ENCODE measurements around the gene OVAAL. TPM values are rescaled to one million over a fixed set of nuclear protein-coding genes. Genes with fewer than 3 reads are reported as not detected.

The OVAAL gene
- total RNA-seq, 1 donor, result not detected

DNA sequence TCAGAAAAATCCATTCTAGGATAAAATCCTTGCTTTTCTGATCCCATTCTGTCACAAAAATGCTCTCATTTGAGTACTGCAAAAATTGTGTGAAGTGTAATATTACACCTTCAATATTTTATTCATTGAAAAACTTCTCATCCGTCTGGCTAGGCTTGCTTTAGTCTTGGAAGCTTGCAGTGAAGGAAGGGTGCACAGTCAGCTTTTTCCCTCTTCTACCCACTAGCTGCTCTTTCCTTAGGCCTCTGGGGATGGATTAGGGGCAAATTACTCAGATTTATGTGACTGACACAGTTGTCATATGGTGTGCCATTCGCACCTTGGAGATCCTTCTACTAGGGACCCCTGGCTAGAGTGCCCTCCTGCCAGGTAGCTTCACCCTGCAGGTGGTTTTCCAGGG, 32.1 kb downstream of the OVAAL start:
- TF ChIP-seq, protein P1, sequence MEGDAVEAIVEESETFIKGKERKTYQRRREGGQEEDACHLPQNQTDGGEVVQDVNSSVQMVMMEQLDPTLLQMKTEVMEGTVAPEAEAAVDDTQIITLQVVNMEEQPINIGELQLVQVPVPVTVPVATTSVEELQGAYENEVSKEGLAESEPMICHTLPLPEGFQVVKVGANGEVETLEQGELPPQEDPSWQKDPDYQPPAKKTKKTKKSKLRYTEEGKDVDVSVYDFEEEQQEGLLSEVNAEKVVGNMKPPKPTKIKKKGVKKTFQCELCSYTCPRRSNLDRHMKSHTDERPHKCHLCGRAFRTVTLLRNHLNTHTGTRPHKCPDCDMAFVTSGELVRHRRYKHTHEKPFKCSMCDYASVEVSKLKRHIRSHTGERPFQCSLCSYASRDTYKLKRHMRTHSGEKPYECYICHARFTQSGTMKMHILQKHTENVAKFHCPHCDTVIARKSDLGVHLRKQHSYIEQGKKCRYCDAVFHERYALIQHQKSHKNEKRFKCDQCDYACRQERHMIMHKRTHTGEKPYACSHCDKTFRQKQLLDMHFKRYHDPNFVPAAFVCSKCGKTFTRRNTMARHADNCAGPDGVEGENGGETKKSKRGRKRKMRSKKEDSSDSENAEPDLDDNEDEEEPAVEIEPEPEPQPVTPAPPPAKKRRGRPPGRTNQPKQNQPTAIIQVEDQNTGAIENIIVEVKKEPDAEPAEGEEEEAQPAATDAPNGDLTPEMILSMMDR (IDR thresholded peaks at IDR 0.05; ENCODE audit: insufficient read depth, low read length), result no peak
- H3K4me3 ChIP-seq (ENCODE audit: low read depth, low read length), result no peak overlapping the region
- DNase-seq (ENCODE audit: low read depth), result no peak

DNA sequence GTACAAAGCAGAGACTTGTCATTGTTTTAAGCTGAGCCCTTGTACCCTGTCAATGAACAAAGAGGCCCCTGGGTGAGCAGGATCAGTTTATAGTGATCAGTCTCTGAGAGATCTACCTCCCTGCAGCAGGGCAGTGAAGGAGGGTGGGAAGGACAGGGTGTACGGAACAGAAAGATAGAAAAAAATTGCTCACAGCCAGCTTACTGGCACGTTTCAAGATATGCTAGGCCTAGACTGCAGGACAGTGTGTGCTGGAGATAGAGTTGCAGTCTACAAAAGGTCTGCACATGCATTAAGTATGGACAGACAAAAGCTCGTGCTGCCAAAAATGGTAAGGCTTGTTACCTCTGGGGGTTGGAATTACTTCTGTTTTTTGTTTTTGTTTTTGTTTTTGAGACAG, 34.6 kb downstream of the OVAAL start:
- TF ChIP-seq, protein P1 (IDR thresholded peaks at IDR 0.05; ENCODE audit: insufficient read depth, low read length), result no peak
- DNase-seq (ENCODE audit: low read depth), result no peak
- no peak overlapping the region for H3K4me3 ChIP-seq (ENCODE audit: low read depth, low read length)

DNA sequence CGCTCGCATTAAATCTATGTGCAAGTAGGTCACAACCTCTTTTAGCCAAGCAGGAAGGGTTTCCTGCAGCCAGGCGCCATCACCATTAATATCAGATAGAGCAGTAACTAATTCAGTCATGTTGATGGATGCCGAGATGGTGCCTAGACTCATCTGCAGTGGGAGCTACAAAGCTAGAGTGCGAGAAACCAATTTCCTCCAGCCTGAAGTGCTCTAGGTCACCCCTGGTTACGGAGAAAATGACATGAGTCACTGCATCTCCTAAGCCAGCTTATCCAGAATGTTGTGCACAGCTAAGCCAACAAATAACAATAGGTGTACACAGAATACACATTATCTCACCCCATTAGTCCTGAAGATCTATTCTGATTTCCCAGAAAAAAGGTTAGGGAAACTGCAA, 36.0 kb downstream of the OVAAL start:
- DNase-seq (ENCODE audit: low read depth), result no peak
- no peak overlapping the region for H3K4me3 ChIP-seq (ENCODE audit: low read depth, low read length)
- TF ChIP-seq, protein P1 (IDR thresholded peaks at IDR 0.05; ENCODE audit: insufficient read depth, low read length), result no peak

DNA sequence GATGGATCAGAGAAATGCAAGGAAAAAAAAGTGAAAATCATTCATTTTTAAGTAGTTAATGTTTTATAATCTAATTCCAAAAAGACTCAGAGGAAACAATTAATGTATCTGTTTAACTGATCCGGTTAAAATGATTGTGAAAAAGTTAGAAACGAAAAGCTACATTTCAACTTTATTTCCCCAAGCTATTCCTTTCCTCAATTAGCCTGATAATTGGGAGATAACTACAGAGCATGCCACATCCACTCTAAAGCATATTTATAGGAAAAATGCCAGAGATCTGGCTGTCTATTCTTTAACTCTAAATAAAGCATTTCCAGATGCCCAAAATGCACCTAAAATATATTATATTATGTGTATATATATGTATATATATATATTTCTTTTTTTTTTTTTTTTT, 37.2 kb downstream of the OVAAL start:
- TF ChIP-seq, protein P1 (IDR thresholded peaks at IDR 0.05; ENCODE audit: insufficient read depth, low read length), result no peak
- DNase-seq (ENCODE audit: low read depth), result no peak
- H3K4me3 ChIP-seq (ENCODE audit: low read depth, low read length), result no peak overlapping the region

DNA sequence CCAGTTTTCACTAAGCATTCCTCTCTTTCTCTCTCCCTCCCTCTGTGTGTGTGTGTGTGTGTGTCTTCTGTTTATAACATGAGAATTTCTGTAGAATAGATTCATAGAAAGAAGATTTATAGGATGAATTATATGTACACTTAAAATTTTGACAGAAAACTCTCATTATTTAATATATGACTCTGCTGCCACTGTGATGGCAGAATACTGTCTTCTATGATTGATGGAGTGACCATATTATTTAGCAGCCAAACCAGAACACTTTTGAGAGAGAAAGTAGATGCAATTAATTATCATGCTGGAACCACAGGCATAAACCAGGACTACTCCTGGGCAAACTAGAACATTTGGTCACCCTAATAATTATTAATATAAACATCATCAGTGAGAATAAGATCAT, 38.8 kb downstream of the OVAAL start:
- TF ChIP-seq, protein P1 (IDR thresholded peaks at IDR 0.05; ENCODE audit: insufficient read depth, low read length), result no peak
- DNase-seq (ENCODE audit: low read depth), result no peak
- H3K4me3 ChIP-seq (ENCODE audit: low read depth, low read length), result no peak overlapping the region

DNA sequence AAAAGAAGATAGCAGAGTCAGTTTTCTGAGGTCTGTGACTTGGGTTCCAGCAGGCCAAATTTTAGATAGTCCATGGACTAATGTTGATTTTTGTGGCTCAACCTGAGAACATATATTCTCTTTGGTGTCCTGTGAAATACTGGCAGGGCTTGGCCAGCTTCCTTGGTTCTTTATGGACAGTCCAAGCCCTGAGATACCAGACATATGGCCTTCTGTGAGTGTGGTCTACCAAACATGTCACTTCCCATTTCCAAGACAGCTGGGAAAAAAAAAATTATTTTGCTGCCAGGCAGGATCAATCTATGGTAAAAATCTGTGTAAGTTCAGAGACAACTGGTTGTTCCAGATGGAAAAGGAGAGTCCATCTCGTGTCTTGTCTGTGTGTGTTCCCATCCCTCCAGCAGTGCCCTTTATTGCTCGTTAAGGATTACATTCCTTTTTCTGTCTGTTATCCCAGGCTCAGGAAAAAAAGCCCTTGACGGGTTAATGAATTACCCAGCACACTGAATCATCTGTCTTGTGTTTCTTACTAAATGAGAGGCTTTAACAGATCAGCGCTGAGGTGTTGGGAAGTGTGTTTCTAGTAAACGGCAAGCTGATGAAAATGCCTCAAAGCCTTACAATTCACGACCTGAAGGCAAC, 39.7 kb downstream of the OVAAL start:
- H3K4me3 ChIP-seq (ENCODE audit: low read depth, low read length), result no peak overlapping the region
- TF ChIP-seq, protein P1 (IDR thresholded peaks at IDR 0.05; ENCODE audit: insufficient read depth, low read length), result no peak
- no peak for DNase-seq (ENCODE audit: low read depth)

DNA sequence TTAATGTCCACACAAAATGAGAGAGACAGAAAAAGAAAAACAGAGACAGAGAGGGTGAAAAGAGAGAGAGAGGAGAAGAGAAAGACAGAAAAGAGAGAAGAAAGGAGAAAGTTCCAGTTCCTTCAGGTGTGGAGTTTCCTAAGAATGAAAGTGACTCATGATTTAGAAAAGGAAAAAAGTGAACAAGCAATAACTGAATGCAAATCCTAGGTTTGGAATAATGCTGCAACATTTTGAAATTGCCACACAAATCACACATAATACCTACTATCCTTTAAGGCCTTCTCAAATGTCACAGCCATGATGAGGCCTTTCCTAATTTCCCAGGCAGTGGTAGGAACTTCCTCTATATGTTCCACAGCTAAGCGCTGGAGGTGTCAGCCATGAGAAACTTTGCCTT, 41.6 kb downstream of the OVAAL start:
- H3K4me3 ChIP-seq (ENCODE audit: low read depth, low read length), result no peak overlapping the region
- DNase-seq (ENCODE audit: low read depth), result no peak
- TF ChIP-seq, protein P1 (IDR thresholded peaks at IDR 0.05; ENCODE audit: insufficient read depth, low read length), result no peak

Data from fibroblast of the aortic adventitia (primary cell).